Upper lobe of left lung (tissue), 6 donors: ENCODE measurements around the gene SEPSECS. TPM values are rescaled to one million over a fixed set of nuclear protein-coding genes. Genes with fewer than 3 reads are reported as not detected.
A peak's percentile ranks its signal among the peaks of the same experiment; 100 is the strongest.

Experiments
- ATAC-seq, 2 donors: fragments of 200-7000 bp; cut with Tn5 transposase; one replicate each; pipeline ENCODE4 v1.9.1; 2022; ENCODE audit warnings: mild to moderate bottlenecking in 2 of 2, moderate library complexity in 2 of 2; ENCODE audit not compliant: low FRiP score in 2 of 2
- DNase-seq, 2 donors: peaks; one replicate each; pipeline ENCODE4 v3.0.0-alpha.2; 2019 to 2020
- H3K27ac ChIP-seq, 4 donors: fragments of 200-600 bp; sonication (generic); one replicate each; pipeline ENCODE4 v1.5.1; 2016 to 2019
- H3K27me3 ChIP-seq, 4 donors: fragments of 200-600 bp; sonication (generic); one replicate each; pipeline ENCODE4 v1.5.1; 2017 to 2019
- H3K36me3 ChIP-seq, 4 donors: fragments of 200-600 bp; sonication (generic); one replicate each; pipeline ENCODE4 v1.5.1; 2016 to 2019
- H3K4me1 ChIP-seq, 4 donors: fragments of 200-600 bp; sonication (generic); one replicate each; pipeline ENCODE4 v1.5.1; 2018 to 2019
- H3K4me3 ChIP-seq, 4 donors: fragments of 200-600 bp; sonication (generic); one replicate each; pipeline ENCODE4 v1.5.1; 2017 to 2019; ENCODE audit warnings: mild to moderate bottlenecking in 2 of 4, moderate library complexity in 1 of 4
- H3K9me3 ChIP-seq, 4 donors: fragments of 200-600 bp; sonication (generic); one replicate each; pipeline ENCODE4 v1.5.1; 2018 to 2019
- CTCF ChIP-seq, 6 experiments: fragments of 450-650 bp in 4 of 6; fragments of 200-600 bp in 2 of 6; sonication (generic) in 2 of 6; IDR thresholded peaks; one replicate each; pipeline ENCODE4 v1.5.1; 2016 to 2019; ENCODE audit warnings: antibody characterized with exemption in 6 of 6
- EP300 ChIP-seq, 4 donors: sonication (generic); formaldehyde crosslinking; IDR thresholded peaks; one replicate each; pipeline ENCODE4 v1.5.1; 2017; ENCODE audit warnings: antibody characterized with exemption in 4 of 4, control low read depth in 2 of 4
- POLR2A ChIP-seq, 4 donors: fragments of 450-650 bp; IDR thresholded peaks; one replicate each; pipeline ENCODE4 v1.5.1; 2016 to 2017; ENCODE audit warnings: antibody characterized with exemption in 4 of 4, mild to moderate bottlenecking in 2 of 4
- POLR2AphosphoS5 ChIP-seq, 2 donors: sonication (generic); formaldehyde crosslinking; IDR thresholded peaks; one replicate each; pipeline ENCODE4 v1.5.1; 2017; ENCODE audit warnings: antibody characterized with exemption in 2 of 2
- WGBS, 2 donors: methylation state at CpG; one replicate each; pipeline ENCODE4 v1.1.5; 2017 to 2018; 5-methylcytosine and 5-hydroxymethylcytosine counted together
- total RNA-seq, 6 donors: library from RNA; depleted of rRNA in 4 of 6; stranded (reverse); fragments of >200 nt in 4 of 6; gene quantifications; one replicate each; pipeline versions ENCODE4 v1.1.0 to v1.2.1, GENCODE V29; 2016 to 2021
- donor health status: DM: no; HTN: no; CAD: no; lungs with moderate emphysema.
- donor health status: DM: no; HTN: yes; CAD: no; lungs with severe emphysema.

Gene SEPSECS
- total RNA-seq, result 10 to 100 TPM in 3 of 6 donors, 1 to 10 TPM in 3; 4.9 to 19.3 (median 8.9) TPM

- H3K27ac ChIP-seq, result peak within 1 kb of the TSS; percentile 95 to 99 (median 98)
- ATAC-seq (peak; percentile 94 to 96), DNase-seq (peak; percentile 93 to 98)
- peak in 3 of 4 donors; percentile 89 for TF ChIP-seq POLR2A (IDR thresholded peaks at IDR 0.05)
- peak in 2 of 6 experiments; percentile 14 to 20 for TF ChIP-seq CTCF (IDR thresholded peaks at IDR 0.05)
- peak; percentile 92 to 96 for TF ChIP-seq POLR2AphosphoS5 (IDR thresholded peaks at IDR 0.05)
- TF ChIP-seq EP300 (IDR thresholded peaks at IDR 0.05), result peak in 1 of 4 donors; percentile 82
- no peaks in the 10 kb centered on the region for H3K27me3 ChIP-seq
- 1% methylated on average over 42 to 66 of the region's 66 CpGs for WGBS, 2 donors
- no peaks in the 10 kb centered on the region for H3K9me3 ChIP-seq
- H3K36me3 ChIP-seq, result peaks cover 0 to 14% (median 5%) of the 10 kb centered on the region in 4 donors
- H3K4me3 ChIP-seq, result peak within 1 kb of the TSS; percentile 73 to 95 (median 88)
- H3K4me1 ChIP-seq, result peaks cover 16 to 33% (median 21%) of the 10 kb centered on the region in 4 donors
Observed at GRCh38 chr4:25159837-25160713, at the start of gene SEPSECS. TSS of gene SEPSECS (minus strand) at chr4:25160449. CDS start at chr4:25160369, 80 bp downstream.

- no peak overlapping the region for H3K27ac ChIP-seq
- ATAC-seq (no peak), DNase-seq (no peak)
- no peak overlapping the region for H3K4me3 ChIP-seq
- WGBS, 2 donors, result 71 to 90% methylated on average over 1 of the region's 1 CpG
- H3K9me3 ChIP-seq, result no peaks in the 10 kb centered on the region
- H3K27me3 ChIP-seq, result no peaks in the 10 kb centered on the region
- TF ChIP-seq CTCF (IDR thresholded peaks at IDR 0.05), result no peak
- no peak for TF ChIP-seq POLR2AphosphoS5 (IDR thresholded peaks at IDR 0.05)
- no peak for TF ChIP-seq POLR2A (IDR thresholded peaks at IDR 0.05)
- TF ChIP-seq EP300 (IDR thresholded peaks at IDR 0.05), result no peak
- H3K36me3 ChIP-seq, result no peaks in the 10 kb centered on the region
- no peaks in the 10 kb centered on the region for H3K4me1 ChIP-seq
Observed at GRCh38 chr4:25209702-25210101, 49.5 kb upstream of the SEPSECS start.

GRCh38 chr4:25207997-25208396 is 47.7 kb upstream of the SEPSECS start:
- DNase-seq (no peak), ATAC-seq (no peak)
- 93 to 100% methylated on average over 1 of the region's 1 CpG for WGBS, 2 donors
- Histone ChIP-seq H3K4me1 (no peaks in the 10 kb centered on the region), H3K9me3 (no peaks in the 10 kb centered on the region), H3K27me3 (no peaks in the 10 kb centered on the region), H3K27ac (no peak overlapping the region), H3K4me3 (no peak overlapping the region), H3K36me3 (no peaks in the 10 kb centered on the region)
- TF ChIP-seq EP300 (IDR thresholded peaks at IDR 0.05), result no peak
- no peak for TF ChIP-seq POLR2AphosphoS5 (IDR thresholded peaks at IDR 0.05)
- no peak for TF ChIP-seq POLR2A (IDR thresholded peaks at IDR 0.05)
- TF ChIP-seq CTCF (IDR thresholded peaks at IDR 0.05), result no peak

GRCh38 chr4:25198713-25199112 is 38.5 kb upstream of the SEPSECS start:
- TF ChIP-seq POLR2AphosphoS5 (IDR thresholded peaks at IDR 0.05) (no peak), EP300 (IDR thresholded peaks at IDR 0.05) (no peak)
- WGBS, 2 donors, result 97 to 98% methylated on average over 2 of the region's 2 CpGs
- no peak overlapping the region for H3K27ac ChIP-seq
- H3K4me1 ChIP-seq, result no peaks in the 10 kb centered on the region
- no peak overlapping the region for H3K4me3 ChIP-seq
- ATAC-seq (no peak), DNase-seq (no peak)
- H3K27me3 ChIP-seq, result no peaks in the 10 kb centered on the region
- H3K36me3 ChIP-seq, result peaks cover 0 to 7% (median 2%) of the 10 kb centered on the region in 4 donors
- H3K9me3 ChIP-seq, result no peaks in the 10 kb centered on the region

- H3K27ac ChIP-seq, result no peak overlapping the region
- no peak for DNase-seq
- H3K27me3 ChIP-seq, result no peaks in the 10 kb centered on the region
- WGBS, 2 donors, result 61 to 77% methylated on average over 2 of the region's 2 CpGs
- no peak overlapping the region for H3K4me3 ChIP-seq
- TF ChIP-seq CTCF (IDR thresholded peaks at IDR 0.05) (no peak), POLR2A (IDR thresholded peaks at IDR 0.05) (no peak), POLR2AphosphoS5 (IDR thresholded peaks at IDR 0.05) (no peak), EP300 (IDR thresholded peaks at IDR 0.05) (no peak)
- no peaks in the 10 kb centered on the region for H3K36me3 ChIP-seq
- ATAC-seq, result no peak
- no peaks in the 10 kb centered on the region for H3K4me1 ChIP-seq
- H3K9me3 ChIP-seq, result no peaks in the 10 kb centered on the region
Observed at GRCh38 chr4:25190407-25190806, 30.2 kb upstream of the SEPSECS start.
